SK-N-SH treated with all-trans-retinoic acid at 6 μM for 48 hours (cell line): ENCODE measurements around the gene REPIN1.

ENCODE experiments used
- ATAC-seq: fragments of 200-7000 bp; cut with Tn5 transposase; 3 replicates; pipeline ENCODE4 v1.9.1; 2020; ENCODE audit warnings: mild to moderate bottlenecking, moderate library complexity
- ARNTL ChIP-seq: fragments of 450-650 bp; formaldehyde crosslinking; IDR thresholded peaks from 2 replicates; pipeline ENCODE4 v1.5.0; 2020; ENCODE audit warnings: low read depth, mild to moderate bottlenecking, moderate library complexity, borderline replicate concordance
- BACH2 ChIP-seq: fragments of 250-450 bp; sonication (Bioruptor Pico); IDR thresholded peaks from 2 replicates; pipeline ENCODE4 v1.9.0; 2021; ENCODE audit warnings: mild to moderate bottlenecking, borderline replicate concordance
- CSDC2 ChIP-seq: fragments of 250-450 bp; sonication (Bioruptor Pico); IDR thresholded peaks from 2 replicates; pipeline ENCODE4 v1.5.0; 2020; ENCODE audit warnings: mild to moderate bottlenecking, moderate library complexity
- ESRRG ChIP-seq: fragments of 250-450 bp; sonication (Bioruptor Pico); IDR thresholded peaks from 2 replicates; pipeline ENCODE4 v1.6.1; 2021; ENCODE audit warnings: mild to moderate bottlenecking
- GLIS3 ChIP-seq: fragments of 250-450 bp; sonication (Bioruptor Pico); IDR thresholded peaks from 2 replicates; pipeline ENCODE4 v1.5.0; 2020; ENCODE audit warnings: mild to moderate bottlenecking, moderate library complexity
- ISL1 ChIP-seq: fragments of 250-450 bp; sonication (Bioruptor Pico); IDR thresholded peaks from 2 replicates; pipeline ENCODE4 v2.1.2; 2022; ENCODE audit warnings: mild to moderate bottlenecking, moderate library complexity
- OSR1 ChIP-seq: fragments of 250-450 bp; sonication (Bioruptor Pico); IDR thresholded peaks from 2 replicates; pipeline ENCODE4 v1.8.0; 2022; ENCODE audit warnings: moderate library complexity, mild to moderate bottlenecking, inconsistent platforms
- PPARA ChIP-seq: fragments of 250-450 bp; sonication (Bioruptor Pico); IDR thresholded peaks from 2 replicates; pipeline ENCODE4 v1.5.0; 2020; ENCODE audit warnings: mild to moderate bottlenecking, borderline replicate concordance
- SNAI2 ChIP-seq: fragments of 250-450 bp; sonication (Bioruptor Pico); IDR thresholded peaks from 2 replicates; pipeline ENCODE4 v1.5.0; 2020; ENCODE audit warnings: mild to moderate bottlenecking, moderate library complexity
- TOX ChIP-seq: fragments of 250-450 bp; sonication (Bioruptor Pico); IDR thresholded peaks from 2 replicates; pipeline ENCODE4 v1.8.0; 2021; ENCODE audit warnings: mild to moderate bottlenecking, moderate library complexity, borderline replicate concordance
- ZC3H10 ChIP-seq: fragments of 250-450 bp; sonication (Bioruptor Pico); IDR thresholded peaks from 2 replicates; pipeline ENCODE4 v1.5.1; 2021; ENCODE audit warnings: mild to moderate bottlenecking, moderate library complexity
- ZFP3 ChIP-seq: fragments of 250-450 bp; sonication (Bioruptor Pico); IDR thresholded peaks from 2 replicates; pipeline ENCODE4 v1.5.0; 2020; ENCODE audit warnings: mild to moderate bottlenecking, moderate library complexity
- ZFP30 ChIP-seq: fragments of 450-650 bp; formaldehyde crosslinking; IDR thresholded peaks from 2 replicates; pipeline ENCODE4 v1.5.0; 2022; ENCODE audit warnings: mild to moderate bottlenecking, moderate library complexity
- ZNF565 ChIP-seq: fragments of 450-650 bp; formaldehyde crosslinking; conservative IDR thresholded peaks from 2 replicates; pipeline ENCODE4 v1.5.0; 2020; ENCODE audit warnings: low read depth, mild to moderate bottlenecking, moderate library complexity
- ZNF70 ChIP-seq: fragments of 450-650 bp; formaldehyde crosslinking; IDR thresholded peaks from 2 replicates; pipeline ENCODE4 v1.5.0; 2020; ENCODE audit warnings: mild to moderate bottlenecking, moderate library complexity
- ZNF8 ChIP-seq: fragments of 450-650 bp; formaldehyde crosslinking; IDR thresholded peaks from 2 replicates; pipeline ENCODE4 v1.5.0; 2020; ENCODE audit warnings: mild to moderate bottlenecking, moderate library complexity
- TF ChIP-seq, protein P1 (sequence below): fragments of 250-450 bp; sonication (Bioruptor Pico); IDR thresholded peaks from 2 replicates; pipeline ENCODE4 v1.8.0; 2020; ENCODE audit warnings: mild to moderate bottlenecking, moderate library complexity, borderline replicate concordance
- TF ChIP-seq, protein P2 (sequence below): fragments of 250-450 bp; sonication (Bioruptor Pico); IDR thresholded peaks from 2 replicates; pipeline ENCODE4 v1.5.1; 2020; ENCODE audit warnings: low read depth, mild to moderate bottlenecking, moderate library complexity
- TF ChIP-seq, protein P3 (sequence below): fragments of 250-450 bp; sonication (Bioruptor Pico); IDR thresholded peaks from 2 replicates; pipeline ENCODE4 v1.5.1; 2021; ENCODE audit warnings: mild to moderate bottlenecking, moderate library complexity
- TF ChIP-seq, protein P4 (sequence below): fragments of 250-450 bp; sonication (Bioruptor Pico); IDR thresholded peaks from 2 replicates; pipeline ENCODE4 v1.8.0; 2021; ENCODE audit warnings: low read depth, mild to moderate bottlenecking, moderate library complexity, borderline replicate concordance

The REPIN1 gene

DNA sequence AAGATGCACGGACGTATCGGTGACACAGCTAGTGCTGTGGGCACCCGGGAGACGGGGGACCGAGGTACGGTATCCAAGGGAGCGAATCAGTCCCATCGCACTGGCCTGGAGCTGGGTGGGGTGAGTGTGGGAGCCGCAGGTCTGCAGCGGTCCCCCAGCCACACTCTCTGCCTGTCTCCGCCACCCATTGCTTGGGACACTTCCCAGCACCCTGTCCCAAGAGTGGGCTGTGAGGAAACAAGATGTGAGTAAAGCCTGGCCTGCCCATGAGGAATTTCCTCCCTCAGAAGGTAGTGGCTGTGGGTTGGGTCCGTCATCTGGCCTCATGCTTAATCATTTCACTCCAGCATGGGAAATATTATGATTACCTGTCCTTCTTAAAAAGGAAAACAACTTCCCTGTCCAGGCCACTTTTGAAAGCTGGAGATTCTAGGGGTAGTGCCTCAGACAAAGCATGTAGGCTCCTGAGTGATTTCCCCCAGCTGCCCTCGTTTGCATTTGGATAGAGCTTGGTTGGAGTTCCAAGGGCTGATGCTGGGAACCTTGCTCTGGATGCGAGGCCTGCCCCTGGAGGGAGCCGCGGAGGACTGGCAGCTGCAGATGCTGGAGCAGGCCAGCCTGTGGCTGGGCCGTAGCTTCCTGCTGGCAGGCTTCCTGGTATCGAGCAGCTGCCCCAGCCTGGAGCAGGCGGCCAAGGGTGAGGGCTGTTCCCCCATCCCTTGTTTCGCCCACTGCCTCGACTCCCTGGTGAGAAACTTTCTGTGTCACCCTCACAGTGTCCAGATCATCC, 39.1 kb upstream of the REPIN1 start:
- no peak for TF ChIP-seq SNAI2 (CRISPR knock-in tag)
- TF ChIP-seq ZFP3 (CRISPR knock-in tag) = no peak
- TF ChIP-seq ZC3H10 = no peak
- no peak for TF ChIP-seq GLIS3 (CRISPR knock-in tag)
- TF ChIP-seq, protein P1, sequence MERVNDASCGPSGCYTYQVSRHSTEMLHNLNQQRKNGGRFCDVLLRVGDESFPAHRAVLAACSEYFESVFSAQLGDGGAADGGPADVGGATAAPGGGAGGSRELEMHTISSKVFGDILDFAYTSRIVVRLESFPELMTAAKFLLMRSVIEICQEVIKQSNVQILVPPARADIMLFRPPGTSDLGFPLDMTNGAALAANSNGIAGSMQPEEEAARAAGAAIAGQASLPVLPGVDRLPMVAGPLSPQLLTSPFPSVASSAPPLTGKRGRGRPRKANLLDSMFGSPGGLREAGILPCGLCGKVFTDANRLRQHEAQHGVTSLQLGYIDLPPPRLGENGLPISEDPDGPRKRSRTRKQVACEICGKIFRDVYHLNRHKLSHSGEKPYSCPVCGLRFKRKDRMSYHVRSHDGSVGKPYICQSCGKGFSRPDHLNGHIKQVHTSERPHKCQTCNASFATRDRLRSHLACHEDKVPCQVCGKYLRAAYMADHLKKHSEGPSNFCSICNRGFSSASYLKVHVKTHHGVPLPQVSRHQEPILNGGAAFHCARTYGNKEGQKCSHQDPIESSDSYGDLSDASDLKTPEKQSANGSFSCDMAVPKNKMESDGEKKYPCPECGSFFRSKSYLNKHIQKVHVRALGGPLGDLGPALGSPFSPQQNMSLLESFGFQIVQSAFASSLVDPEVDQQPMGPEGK (CRISPR knock-in tag) = no peak
- TF ChIP-seq PPARA = no peak
- TF ChIP-seq TOX = no peak
- TF ChIP-seq, protein P2, sequence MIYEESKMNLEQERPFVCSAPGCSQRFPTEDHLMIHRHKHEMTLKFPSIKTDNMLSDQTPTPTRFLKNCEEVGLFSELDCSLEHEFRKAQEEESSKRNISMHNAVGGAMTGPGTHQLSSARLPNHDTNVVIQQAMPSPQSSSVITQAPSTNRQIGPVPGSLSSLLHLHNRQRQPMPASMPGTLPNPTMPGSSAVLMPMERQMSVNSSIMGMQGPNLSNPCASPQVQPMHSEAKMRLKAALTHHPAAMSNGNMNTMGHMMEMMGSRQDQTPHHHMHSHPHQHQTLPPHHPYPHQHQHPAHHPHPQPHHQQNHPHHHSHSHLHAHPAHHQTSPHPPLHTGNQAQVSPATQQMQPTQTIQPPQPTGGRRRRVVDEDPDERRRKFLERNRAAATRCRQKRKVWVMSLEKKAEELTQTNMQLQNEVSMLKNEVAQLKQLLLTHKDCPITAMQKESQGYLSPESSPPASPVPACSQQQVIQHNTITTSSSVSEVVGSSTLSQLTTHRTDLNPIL = no peak
- TF ChIP-seq ZNF8 (CRISPR knock-in tag) = no peak
- no peak for TF ChIP-seq ZNF565
- no peak for TF ChIP-seq CSDC2
- TF ChIP-seq ZNF70 (CRISPR knock-in tag) = no peak
- TF ChIP-seq, protein P3, sequence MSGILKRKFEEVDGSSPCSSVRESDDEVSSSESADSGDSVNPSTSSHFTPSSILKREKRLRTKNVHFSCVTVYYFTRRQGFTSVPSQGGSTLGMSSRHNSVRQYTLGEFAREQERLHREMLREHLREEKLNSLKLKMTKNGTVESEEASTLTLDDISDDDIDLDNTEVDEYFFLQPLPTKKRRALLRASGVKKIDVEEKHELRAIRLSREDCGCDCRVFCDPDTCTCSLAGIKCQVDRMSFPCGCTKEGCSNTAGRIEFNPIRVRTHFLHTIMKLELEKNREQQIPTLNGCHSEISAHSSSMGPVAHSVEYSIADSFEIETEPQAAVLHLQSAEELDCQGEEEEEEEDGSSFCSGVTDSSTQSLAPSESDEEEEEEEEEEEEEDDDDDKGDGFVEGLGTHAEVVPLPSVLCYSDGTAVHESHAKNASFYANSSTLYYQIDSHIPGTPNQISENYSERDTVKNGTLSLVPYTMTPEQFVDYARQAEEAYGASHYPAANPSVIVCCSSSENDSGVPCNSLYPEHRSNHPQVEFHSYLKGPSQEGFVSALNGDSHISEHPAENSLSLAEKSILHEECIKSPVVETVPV (CRISPR knock-in tag) = no peak
- no peak for TF ChIP-seq ZFP30 (CRISPR knock-in tag)
- no peak for TF ChIP-seq ARNTL (CRISPR knock-in tag)
- TF ChIP-seq OSR1 (CRISPR knock-in tag) = no peak

DNA sequence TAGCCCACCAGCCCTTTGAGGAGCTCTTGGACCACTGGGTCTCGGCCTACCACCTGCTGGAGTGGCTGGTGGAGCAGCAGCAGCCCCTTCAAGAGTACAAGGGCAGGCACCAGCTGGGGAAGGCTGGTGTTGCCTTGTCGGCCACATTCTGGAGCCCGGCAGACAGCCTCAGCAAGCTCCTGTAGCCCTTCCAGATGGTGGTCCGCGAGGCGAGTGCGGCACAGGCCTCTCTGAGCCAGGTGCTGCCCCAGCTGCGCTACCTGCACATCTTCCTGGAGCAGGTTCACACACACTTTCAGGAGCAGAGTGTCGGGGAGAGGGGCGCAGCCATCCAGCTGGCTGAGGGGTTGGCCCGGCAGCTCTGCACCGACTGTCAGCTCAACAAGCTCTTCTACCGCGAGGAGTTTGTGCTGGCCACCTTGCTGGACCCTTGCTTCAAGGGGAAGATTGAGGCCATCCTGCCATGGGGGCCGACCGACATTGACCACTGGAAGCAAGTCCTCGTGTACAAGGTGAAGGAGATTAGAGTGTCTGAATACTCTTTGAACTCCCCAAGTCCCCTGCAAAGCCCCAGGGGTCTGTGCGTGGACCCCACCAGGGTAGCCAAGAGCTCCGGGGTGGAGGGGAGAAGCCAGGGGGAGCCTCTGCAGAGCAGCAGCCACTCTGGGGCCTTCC, 38.3 kb upstream of the REPIN1 start:
- no peak for TF ChIP-seq ZFP30 (CRISPR knock-in tag)
- no peak for TF ChIP-seq ARNTL (CRISPR knock-in tag)
- TF ChIP-seq ISL1 (CRISPR knock-in tag) = no peak
- TF ChIP-seq ZNF70 (CRISPR knock-in tag) = no peak
- TF ChIP-seq, all 23 proteins: peak for 0
- ATAC-seq = no peak

More for the DNA sequence above, 39.1 kb upstream of the REPIN1 start:
- ATAC-seq = no peak

DNA sequence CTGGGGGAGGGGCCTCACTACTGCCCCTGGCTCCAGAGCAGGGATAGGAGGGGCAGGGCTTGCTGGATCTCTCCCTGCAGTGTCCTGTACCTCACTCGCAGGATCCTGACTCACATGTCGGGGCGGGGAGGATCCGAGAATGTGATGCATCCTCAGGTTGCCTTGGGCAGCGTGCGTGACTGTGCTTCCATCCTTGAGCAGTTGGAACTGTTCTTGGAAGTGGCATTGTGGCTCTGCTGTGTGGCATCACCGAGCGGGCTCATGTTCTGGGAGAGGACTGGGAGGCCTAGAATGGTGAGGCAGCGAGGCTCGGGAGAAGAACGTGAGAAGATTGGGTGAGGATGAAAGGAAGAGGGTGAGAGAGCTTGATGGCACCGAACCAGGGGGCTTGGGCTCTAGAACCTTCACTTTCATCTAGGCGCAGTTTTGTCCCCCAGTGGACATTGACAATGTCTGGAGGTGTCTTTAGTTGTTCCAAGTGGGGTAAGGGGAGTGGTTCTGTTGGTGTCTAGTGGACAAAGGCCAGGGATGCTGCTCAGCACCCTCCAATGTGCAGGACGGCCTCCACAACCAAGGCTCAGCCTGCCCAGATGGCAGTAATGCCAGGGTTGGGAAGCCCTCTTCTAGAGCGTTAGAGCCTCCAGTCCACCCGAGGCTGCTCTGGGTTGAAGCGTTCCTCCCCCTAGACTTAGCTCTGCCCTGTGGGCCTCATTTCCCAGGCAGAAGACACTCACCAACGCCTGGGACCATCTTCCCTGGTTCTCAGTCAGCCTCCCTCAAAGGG, 35.6 kb upstream of the REPIN1 start:
- no peak for ATAC-seq
- TF ChIP-seq CSDC2 (no peak), ARNTL (CRISPR knock-in tag) (no peak), ZFP3 (CRISPR knock-in tag) (no peak), SNAI2 (CRISPR knock-in tag) (no peak), ISL1 (CRISPR knock-in tag) (no peak), ZFP30 (CRISPR knock-in tag) (no peak), ZNF565 (no peak), ESRRG (CRISPR knock-in tag) (no peak), TOX (no peak), OSR1 (CRISPR knock-in tag) (no peak), BACH2 (CRISPR knock-in tag) (no peak), PPARA (no peak)
- TF ChIP-seq, protein P3 (CRISPR knock-in tag) = no peak
- TF ChIP-seq, protein P2 = no peak
- TF ChIP-seq, protein P1 (CRISPR knock-in tag) = no peak
- TF ChIP-seq, protein P4, sequence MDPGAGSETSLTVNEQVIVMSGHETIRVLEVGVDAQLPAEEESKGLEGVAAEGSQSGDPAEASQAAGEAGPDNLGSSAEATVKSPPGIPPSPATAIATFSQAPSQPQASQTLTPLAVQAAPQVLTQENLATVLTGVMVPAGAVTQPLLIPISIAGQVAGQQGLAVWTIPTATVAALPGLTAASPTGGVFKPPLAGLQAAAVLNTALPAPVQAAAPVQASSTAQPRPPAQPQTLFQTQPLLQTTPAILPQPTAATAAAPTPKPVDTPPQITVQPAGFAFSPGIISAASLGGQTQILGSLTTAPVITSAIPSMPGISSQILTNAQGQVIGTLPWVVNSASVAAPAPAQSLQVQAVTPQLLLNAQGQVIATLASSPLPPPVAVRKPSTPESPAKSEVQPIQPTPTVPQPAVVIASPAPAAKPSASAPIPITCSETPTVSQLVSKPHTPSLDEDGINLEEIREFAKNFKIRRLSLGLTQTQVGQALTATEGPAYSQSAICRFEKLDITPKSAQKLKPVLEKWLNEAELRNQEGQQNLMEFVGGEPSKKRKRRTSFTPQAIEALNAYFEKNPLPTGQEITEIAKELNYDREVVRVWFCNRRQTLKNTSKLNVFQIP = no peak
